ENCODE data around the gene R3HDM2.

DNA sequence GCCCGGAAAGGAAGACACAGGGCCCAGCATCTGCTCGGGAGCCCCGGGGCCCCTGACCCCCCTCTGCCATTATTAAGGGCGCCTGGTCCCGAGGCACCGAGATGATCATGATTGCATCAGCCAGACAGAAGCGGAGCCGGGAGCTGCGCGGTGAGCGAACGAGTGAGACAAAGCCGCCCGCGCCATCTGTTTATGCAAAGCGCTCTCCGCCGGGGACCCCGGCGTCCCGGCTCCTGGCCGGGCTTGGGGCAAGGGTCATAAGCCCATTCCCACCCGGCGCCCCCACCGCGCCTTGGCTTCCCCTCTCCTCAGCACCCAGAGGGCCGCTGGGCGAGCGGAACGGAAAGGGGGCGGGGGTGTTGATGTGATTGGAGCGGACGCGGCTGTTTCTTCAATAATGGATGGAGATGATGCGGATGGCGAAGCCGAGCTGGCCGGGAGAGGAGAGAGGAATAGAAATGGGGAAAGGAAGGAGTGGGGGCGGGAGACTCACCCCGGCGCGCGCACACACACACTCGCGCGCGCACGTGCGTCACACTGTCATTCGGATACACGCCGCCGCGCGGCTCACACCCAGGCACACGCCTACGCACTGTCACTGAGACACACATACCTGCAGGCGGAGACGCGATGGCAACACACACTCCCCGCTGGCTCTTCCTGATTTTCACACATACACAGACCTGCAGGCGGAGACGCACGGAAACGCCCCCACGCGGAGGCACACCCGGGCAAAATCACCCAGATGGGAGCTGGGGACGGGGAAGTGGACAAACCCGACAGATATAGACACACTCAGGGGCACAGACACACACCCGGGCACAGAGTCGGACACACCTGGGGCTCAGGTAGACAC lies 190.5 kb downstream of the R3HDM2 start:
- TF ChIP-seq, protein P1, sequence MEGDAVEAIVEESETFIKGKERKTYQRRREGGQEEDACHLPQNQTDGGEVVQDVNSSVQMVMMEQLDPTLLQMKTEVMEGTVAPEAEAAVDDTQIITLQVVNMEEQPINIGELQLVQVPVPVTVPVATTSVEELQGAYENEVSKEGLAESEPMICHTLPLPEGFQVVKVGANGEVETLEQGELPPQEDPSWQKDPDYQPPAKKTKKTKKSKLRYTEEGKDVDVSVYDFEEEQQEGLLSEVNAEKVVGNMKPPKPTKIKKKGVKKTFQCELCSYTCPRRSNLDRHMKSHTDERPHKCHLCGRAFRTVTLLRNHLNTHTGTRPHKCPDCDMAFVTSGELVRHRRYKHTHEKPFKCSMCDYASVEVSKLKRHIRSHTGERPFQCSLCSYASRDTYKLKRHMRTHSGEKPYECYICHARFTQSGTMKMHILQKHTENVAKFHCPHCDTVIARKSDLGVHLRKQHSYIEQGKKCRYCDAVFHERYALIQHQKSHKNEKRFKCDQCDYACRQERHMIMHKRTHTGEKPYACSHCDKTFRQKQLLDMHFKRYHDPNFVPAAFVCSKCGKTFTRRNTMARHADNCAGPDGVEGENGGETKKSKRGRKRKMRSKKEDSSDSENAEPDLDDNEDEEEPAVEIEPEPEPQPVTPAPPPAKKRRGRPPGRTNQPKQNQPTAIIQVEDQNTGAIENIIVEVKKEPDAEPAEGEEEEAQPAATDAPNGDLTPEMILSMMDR (conservative IDR thresholded peaks at IDR 0.05 in 1 of 2, IDR thresholded peaks at IDR 0.05 in 1 of 2; ENCODE audit: extremely low read depth in 1 of 2, insufficient read depth in 1 of 2, low read depth in 1 of 2, low read length in 2 of 2), result no peak
- TF ChIP-seq EZH2 (IDR thresholded peaks at IDR 0.05; ENCODE audit: borderline replicate concordance, low read length), result no peak

Measured in mammary epithelial cell (primary cell).